LoVo (cell line): ENCODE measurements around the gene UBASH3B.

ENCODE experiments used
- DNase-seq: peaks from one replicate; pipeline ENCODE4 v3.0.0-alpha.2; 2016; ENCODE audit warnings: low spot score

UBASH3B gene

DNA sequence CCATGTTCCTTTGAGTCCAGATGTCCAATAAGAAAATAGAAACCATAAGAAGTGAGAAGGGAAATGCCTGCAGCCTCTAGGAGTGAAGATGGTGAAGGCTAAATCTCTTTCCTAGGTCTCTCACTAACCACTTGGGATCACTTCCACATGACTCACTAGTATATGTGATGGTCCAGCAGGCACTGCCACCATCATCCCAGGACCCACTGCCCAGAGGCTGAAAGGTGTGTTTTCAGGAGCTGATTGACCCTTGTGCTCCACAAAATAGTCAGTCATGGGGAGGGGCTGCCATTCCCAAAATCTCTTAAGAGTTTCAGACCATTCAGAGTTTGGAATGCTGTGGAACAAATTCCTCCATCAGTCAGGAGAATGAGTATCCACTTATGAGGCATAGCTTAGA lies 22.9 kb downstream of the UBASH3B start:
- DNase-seq: no peak

DNA sequence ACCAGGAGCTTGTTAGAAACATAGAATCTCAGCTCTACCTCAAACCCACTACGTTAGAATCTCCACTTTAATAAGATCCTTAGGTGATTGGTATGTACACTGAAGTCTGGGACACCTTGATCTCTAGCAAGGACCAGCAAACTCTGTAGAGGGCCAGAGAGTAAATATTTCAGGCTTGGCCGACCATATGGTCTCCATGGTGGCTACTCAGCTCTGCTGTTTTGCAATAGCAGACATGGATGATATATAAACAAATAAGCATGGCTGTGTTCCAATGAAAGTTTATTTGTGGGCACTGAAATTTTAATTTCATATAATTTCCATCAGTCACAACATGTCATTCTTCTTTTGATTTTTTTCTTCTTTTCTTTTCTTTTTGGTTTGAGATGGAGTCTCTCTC lies 23.9 kb downstream of the UBASH3B start:
- DNase-seq: no peak

DNA sequence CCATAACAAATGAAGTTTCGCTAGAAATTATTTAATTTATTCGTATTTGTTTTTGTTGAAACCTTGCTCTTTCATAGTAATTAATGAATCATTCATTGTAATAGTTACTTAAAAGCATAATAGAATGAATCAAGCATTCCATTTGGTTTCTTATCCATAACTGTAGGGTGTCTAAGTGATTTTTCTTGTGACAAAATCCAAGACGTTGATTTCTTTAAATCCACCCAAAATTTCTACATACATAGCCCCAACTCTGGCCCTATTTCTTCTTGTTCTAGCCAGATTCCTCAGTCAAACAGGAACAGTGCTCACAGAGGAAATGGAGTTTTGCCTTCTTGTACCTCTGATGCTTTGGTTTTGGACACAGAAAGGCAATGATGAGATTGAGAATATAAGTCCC lies 25.5 kb downstream of the UBASH3B start:
- no peak for DNase-seq

DNA sequence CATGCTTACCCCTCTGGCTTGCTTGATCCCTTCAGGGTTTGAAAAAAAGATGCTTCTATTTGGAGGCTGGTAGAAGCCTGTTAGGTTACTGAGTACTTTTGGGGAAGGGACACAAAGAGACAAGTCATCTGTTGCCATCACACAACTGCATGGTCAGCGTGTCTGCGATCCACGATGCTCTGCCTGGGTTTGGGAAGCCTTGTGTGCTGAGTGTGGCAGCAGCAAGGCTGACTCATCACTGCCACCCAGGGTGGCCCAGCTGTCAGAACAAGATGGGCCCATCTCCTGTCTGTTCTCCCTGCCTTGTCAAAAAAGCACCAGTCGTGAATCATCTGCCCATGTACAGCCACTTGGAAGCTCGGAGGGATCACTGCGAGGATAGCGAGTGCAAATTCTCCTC lies 26.2 kb downstream of the UBASH3B start:
- no peak for DNase-seq

DNA sequence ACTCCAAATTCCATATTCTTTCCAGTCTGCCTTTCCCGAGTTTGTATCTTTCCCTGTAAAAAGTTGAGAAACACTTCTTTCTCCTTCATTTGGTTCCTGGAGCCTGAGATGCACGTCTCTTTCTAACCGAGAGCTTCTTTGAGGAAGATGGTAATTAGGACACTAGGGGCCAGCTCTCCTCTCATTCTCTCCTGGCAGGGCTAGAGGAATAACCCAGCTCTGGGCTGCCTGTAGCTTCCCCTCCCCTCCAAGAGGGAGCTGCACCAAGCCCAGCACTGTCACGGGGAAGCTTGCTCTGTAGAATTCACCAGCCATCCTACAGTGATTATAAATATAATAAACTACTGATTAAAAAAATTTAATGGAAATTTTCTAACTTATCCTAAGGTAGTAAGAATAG lies 26.9 kb downstream of the UBASH3B start:
- no peak for DNase-seq

DNA sequence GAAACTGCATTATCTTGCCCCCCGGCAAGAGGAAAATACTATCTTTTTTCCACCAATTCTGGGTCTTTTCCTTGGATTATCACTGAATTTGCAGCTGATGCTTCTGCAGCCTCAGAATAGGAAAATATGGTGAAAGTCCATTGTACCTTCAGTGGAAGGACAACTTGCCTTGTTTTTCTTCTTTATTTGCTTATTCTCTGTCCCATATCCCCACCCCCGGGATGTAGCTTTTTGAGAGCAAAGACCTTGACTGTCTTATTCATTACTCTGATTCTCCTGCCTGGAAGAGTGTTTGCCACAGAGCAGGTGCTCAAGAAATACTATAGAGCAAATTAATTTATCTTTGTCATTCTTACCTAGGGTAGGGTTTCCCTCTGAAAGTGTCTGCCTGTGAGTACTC lies 29.5 kb downstream of the UBASH3B start:
- DNase-seq: no peak

DNA sequence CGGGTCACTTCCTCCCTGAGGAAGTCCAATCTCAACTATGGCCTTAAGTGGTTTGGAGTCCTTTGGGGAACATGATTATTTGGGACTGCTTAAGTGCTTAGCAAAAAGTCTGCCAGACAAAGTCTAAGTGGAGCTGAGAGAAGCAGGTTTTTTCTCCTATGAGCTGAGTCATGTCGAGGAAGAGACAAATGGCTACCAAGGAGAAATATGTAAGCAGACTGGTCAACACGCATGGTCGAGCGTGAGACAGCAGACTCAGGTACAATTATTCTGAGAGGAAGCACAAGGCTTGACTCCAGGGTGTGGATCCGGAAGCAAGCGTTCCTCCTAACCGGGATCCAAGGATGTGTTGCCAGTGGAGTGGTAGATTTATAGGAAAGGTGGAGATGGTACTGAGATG lies 30.6 kb downstream of the UBASH3B start:
- no peak for DNase-seq

DNA sequence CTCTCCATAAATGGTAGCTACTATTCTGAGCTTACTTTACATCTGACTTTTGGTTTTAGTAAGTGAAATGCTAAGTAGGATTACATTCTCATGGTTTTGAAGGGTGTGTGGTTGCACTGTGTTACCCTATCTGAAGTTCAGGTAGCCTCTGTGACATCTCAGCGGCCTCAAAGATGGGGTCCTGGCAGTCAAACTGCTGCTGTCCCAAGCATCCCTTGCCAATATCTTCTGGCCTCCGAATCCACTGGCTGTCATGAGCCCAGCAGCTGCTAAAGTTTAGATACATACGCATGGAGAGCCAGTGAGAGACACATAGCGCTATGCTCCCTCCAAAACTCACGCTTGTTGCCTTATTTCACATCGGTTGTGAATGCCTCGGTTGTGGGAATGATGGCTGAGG lies 34.9 kb downstream of the UBASH3B start:
- DNase-seq: no peak

DNA sequence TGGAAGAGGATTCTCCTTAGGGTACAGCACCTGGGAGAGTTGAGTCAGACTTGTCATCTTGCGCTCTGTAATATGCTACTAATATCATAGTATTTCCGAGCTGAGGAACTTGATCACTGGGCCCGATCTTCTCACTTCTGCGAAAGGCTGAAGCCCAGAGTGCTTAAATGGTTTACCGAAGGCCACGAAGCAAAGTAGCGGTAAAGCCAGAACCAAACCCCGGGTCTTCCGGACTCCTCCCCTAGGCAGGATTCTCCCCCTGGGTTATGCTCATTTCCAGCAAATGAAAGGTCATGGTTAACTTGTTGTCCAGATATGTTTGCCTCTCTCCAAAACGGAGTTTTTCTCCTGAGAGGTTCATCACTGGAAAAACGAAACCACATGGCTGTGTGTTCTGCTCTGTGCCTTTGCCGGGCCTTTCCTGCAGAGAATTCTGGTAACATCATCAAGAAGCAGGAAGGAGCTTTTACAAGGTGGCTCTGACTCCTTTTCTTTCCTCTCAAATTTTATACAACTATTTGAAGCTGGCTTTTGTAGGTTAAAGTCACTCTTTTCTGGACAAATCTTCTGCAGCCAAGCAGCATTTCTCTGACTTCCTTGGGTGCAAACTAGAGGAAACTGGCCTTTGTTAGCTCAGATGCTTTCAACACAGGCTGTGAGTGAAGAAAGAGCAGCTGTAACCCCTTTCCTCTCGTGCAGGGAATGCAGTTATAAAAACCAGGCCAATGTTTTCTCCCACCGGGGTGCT lies 35.5 kb downstream of the UBASH3B start:
- no peak for DNase-seq

DNA sequence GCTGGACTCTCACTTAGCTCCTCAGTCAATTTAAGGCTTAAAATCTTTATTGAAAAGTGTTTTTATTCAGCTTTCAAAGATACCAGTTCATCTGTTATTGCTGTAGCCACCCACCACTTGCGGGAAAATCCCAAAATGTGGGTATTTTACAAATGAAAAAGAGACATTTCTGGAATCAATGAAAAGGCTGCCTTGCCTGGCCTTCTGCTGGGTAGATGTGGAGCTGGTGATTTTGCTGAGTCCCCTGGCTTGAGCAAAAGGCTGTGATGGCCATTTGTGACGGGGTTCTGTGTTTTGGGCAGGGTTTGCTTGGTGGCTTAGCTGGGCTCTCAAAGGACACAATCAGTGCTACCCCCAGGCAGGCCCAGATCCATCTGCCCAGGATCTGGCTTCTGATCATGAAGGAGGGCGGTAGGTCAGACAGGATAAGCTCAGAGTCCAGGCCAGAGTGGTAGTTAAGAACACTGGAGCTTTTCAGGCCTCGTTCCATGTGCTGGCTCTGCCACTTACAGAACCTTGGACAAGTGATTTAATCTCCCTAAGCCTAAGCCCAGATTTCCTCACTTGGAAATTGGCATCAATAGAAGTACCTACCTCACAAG lies 36.1 kb downstream of the UBASH3B start:
- no peak for DNase-seq

DNA sequence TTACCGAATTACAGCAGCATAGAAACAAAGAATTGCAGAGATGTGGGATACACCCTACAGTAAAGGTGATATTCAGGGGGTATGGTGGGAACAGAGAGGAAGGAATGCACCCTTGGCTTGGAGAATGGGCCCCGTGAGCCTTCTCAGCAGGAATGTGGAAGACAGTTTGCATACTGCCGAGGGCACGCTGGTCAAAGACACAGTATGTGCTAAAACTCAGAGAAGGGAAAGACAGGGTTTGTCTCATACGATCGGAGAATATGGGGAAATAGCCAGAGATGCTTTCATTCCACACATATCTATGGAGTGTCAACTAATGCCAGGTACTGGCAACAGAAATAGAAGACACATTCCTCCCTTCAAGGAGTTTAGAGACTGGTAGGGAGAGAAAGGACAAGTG lies 36.9 kb downstream of the UBASH3B start:
- no peak for DNase-seq

DNA sequence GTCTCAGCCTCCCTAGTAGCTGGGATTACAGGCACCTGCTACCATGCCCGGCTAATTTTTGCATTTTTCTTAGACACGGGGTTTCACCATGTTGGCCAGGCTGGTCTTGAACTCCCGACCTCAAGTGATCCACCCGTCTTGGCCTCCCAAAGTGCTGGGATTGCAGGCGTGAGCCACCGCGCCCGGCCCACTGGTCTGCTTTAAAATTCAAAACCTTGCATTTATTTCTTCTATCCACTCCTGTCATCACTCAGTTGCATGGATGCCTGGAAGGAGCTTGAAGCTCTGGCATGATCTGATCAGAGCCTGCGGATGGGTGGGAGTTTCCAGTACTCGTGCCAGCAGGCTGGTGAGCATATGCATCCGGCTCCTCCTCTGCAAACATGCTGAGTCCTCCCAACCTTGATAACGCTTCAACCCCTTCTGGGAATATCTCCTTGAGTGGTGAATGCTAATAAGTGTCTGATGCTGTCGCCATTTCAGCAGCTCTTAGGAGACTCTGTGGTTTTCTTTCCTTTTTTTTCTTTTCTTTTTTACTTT lies 39.6 kb downstream of the UBASH3B start:
- no peak for DNase-seq

DNA sequence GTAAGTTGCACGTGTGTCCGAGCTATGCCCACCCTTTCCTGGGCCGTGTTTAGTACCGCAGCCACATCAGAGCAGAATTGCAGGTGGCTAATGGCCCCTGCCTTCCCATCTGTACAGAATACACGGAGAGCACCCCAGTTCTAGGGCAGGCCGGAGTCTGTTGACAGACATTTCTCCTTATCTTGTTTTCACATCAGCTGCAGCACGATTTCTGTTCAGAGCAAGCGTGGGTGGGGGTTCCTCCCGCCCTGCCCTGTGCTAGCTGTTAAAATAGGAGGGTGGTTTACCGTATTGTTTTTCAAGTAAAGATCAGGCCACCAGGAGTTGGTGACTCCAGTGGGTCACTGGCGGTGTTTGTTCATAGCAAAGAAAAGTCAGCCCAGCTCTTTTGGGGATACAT lies 41.1 kb downstream of the UBASH3B start:
- no peak for DNase-seq

DNA sequence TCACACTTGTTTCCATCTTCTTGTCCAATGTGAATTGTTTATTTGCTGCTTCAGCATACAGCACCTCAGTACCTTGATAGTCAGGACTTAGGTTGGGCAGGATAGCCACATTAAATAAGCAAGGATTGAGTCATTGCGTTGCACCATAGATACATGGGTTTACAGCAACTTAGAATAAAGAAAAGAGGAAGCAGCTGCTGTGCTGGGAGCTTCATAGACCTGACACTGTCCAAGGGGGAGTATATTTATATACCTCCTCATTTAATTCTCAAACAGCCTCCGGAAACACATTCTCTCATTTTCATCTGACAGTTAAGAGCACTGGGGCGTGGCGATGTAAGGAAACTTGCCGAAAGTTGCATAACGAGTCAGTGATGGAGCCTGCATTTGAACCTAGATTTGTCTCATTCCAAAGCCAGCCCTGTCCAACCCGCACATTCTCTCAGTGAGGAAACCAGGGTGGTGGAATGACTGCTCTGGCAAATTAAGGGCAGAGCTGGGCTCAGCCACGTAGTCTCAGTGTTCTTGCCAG lies 42.2 kb downstream of the UBASH3B start:
- DNase-seq: no peak

DNA sequence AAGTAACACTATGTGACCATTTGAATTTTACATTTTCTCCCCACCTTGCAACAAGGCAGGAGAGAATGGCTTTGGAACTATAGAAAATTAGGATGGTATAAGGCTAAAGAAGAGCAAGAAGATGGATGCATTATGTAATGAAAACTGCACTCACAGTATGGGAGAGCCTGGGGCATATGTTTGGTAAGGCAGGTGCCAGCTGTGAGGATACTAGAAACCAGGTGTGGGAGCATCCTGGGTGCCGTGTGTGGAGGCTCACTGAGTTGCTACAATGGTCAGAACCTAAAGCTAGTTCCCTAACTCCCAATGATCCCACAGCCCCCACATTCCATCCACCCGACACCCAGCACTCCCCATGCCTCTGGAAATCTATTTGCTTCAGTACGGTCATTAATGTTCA lies 42.9 kb downstream of the UBASH3B start:
- DNase-seq: no peak

DNA sequence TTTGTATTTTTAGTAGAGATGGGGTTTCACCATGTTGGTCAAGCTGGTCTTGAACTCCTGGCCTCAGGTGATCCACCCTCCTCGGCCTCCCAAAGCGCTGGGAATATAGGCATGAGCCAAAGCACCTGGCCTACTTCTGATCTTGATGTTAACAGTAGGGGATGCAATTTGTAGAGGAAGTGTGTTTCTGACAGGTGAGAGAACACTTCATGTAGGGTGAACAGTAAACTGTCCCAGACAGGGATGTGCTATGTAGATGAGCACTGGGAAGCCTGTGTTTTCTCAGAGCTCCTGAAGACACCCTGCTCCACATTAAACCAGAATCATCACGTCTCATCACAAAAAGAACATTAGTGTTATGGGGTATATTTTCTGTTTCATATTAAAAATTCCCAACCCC lies 45.1 kb downstream of the UBASH3B start:
- DNase-seq: no peak

DNA sequence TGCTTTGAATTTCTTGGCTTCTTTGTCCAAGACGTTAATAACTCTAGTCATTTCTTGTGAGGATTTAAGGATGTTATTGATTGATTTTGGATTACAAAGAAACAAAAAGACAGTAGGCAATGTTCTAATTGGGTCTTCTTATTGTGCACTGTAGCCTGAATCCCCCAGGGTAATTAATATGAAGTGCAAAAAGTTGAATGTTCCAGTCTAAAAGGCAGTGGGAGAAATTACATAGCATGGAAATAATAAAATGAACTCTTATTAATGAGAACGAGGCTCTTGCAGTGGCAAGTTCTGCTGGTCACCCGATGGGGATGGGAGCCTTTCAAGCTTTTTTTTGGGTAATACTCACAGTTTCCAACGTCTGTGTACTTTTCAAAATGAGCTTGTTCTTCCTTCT lies 45.6 kb downstream of the UBASH3B start:
- no peak for DNase-seq

DNA sequence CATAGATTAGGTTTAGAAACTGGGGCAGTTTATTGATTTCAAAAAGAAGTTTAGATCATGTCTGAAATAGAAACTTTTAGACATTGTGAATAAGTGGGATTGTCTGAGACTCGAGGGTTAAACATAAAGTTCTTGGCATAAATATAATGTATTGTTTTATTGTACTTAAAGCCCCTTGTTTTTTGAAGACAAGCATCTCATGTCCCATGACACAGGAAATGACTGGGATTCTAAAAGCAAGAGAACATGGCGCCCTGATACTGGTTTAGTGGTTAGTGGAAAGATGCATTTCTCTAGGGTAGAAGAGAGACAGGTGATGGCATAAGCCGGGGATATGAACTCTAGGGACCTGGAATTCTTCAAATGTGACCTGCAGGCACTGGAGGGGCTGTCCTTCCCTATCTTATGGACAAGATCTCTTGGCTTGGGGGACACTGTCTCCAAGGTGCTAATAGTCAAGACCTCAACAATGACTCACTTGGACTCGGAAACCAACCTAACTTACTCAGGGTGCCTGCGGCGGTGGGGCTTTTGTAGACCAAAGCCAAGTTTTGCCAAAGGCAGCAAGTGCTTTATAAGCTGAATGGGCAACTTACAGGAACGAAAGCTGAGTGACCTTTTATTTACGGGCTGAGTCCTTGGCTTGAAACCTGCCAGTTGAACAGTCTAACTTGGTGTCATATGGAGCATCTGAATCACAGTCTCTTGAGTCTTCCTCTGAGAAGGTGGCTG lies 48.2 kb downstream of the UBASH3B start:
- no peak for DNase-seq

DNA sequence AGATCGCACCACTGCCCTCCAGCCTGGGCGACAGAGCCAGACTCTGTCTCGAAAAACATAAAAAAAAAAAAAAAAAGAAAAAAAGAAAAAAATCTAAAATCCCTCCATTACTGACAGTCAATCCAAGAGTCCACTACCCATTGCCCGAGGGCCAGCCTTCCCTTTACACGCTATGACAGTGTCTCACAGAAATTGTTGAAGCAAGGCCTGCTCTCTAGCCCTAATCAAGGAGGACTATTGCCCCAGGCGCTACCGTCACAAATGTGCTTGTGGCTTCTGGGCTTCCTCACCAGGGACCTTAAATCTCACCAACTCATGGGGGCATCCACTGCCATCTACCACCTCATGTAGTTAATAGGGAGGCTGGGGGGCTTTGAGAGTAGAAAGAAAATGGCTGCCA lies 49.9 kb downstream of the UBASH3B start:
- DNase-seq: no peak

DNA sequence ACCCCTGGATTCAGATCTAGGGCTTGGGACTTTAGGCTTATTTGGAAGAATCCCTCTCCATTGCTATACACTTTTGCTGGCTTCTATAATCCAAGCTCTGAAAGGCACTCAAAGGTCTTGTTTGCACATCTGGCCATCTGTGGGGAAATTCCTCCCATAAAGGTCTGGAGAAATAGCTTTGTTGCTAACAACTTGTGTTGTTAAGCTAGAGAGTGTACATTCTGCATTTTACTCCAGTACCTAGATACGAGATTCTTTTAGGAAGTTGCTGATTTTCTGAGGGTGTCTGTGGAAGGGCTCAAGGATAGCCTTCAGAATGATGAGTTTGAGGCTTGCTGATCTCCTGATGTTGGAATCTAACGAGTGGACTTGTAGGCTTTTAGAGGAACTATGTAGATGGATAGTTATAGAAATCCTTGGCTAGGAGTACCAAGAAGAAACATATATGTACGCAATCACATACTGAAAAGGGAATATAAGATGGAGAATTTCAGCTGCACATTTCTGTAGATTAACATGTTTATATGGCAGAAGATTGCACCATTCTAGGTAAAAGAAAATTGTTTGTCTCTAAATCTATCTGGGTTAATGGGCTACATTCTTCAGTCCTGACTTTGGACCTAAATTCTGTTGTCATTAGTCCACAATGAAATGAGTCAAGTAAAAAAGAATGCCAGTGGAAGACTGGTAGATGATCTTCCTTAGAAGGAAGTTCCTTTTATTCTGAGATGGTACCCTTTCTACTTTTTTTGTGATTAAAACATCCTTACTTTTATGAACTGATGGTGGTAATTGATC lies 51.0 kb downstream of the UBASH3B start:
- DNase-seq: no peak

DNA sequence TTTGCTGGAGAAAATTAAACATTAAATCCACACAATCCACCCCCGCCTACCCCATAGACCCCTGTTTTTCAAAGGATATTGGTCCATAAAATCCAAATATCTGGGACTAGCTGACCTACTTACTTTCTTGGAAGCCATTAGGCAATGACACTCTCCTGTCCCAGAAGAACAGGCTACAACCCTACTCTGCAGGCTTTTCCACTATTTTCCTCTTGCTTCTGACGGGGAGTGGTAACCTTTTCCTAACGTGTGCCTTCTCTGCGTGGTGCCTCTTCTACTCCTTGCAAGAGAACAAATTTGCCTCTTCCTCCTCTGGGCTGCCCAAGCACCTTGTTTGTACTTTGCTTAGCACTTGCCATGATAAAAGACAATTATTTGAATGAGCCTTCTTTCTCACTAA lies 51.6 kb downstream of the UBASH3B start:
- DNase-seq: no peak

DNA sequence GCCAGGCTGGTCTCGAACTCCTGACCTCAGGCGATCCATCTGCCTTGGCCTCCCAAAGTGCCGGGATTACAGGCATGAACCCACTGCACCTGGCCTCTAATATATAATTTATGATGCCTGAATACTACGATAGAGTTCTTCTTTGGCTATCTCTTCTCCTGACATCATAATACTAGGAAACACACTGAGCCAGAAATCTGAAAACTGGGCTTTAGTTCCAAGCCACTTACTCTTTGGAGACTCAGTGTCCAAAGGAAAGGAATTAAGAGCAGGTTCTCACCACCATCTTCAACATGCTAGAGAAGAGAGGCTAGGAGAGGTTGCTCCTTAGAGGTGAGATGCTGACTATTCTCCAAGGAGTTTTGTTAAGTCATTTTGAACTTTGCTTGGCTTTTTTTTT lies 52.4 kb downstream of the UBASH3B start:
- DNase-seq: no peak
